ENCODE measurements around the gene WNT5A.

The WNT5A gene

DNA sequence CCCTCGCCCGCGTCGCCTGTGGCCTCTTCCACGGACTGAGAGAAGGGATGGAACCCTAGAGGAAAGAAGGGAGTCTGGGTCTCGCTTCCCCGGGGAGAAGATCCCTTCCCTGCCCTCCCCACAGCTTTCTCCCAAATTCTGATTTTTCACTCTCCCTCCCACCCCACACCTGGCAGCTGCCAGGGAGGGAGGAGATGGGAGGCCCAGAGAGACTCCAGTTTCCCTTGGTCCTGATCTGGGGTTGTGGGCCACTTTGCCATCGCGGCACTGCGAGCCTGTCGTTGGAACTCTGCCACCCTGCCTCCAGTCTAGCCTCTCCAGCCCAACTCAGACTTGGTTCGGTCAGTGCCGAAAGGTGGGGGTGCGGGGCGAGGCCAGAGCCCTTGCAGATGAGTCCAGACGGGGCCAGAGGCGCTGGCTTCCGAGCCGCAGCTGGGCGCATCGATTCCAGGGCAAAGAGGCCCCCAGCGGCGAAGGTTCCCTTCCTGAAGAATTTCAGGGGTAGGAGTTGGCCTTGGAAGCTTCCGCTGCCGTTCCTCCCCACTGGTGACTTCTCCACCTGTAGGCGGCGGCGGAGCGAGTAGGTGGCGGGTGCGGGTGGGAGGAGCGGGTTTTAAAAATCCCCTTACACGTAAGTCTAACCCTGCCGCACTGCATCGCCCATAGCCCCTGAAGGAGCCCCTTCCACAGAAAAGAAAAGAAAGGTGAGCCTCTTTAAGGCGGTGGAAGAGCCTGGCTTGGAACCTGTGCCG lies 5.2 kb downstream of the WNT5A start:
- DNase-seq (ENCODE audit: low read depth in 2 of 2): no peak

DNA sequence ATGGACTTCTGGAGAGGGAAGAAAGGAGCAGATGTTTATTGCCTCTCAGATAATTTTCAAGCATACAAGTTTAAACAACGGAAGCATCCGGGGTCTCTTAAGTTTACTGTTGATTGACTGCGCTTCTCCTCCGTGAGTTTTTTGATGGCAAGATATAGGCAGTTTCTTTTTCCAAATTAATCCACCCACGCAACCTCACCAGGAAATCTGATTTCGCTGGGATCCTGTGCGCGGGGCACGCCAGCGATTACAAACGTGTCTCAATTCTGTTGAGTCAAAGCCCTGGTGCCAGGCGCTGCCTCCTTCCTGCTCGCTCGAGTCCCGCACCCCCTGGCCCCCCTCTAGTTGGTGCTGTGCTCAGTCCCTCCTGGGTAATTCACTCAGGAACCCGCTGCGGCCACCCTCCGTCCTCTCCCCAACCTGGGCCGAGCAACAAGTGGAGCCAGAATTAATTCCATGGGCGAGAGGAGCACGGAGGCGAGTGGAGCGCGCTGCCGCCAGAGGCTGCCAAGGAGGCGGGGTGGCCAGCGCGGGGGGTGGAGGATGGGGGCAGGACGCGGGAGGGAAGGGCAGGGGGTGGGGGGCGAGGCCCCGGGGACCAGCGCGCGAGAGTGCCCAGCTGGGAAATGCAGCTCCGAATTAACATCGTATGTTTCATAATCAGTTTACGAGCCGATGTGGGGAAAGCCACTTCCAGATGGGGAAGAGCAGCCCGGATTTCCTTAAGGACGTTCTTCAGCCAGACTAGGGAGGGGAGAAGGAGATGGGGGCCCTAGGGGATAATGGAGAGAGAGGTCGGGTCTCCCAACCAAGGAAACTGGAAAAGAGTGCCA lies 6.0 kb downstream of the WNT5A start:
- no peak for DNase-seq (ENCODE audit: low read depth in 2 of 2)

DNA sequence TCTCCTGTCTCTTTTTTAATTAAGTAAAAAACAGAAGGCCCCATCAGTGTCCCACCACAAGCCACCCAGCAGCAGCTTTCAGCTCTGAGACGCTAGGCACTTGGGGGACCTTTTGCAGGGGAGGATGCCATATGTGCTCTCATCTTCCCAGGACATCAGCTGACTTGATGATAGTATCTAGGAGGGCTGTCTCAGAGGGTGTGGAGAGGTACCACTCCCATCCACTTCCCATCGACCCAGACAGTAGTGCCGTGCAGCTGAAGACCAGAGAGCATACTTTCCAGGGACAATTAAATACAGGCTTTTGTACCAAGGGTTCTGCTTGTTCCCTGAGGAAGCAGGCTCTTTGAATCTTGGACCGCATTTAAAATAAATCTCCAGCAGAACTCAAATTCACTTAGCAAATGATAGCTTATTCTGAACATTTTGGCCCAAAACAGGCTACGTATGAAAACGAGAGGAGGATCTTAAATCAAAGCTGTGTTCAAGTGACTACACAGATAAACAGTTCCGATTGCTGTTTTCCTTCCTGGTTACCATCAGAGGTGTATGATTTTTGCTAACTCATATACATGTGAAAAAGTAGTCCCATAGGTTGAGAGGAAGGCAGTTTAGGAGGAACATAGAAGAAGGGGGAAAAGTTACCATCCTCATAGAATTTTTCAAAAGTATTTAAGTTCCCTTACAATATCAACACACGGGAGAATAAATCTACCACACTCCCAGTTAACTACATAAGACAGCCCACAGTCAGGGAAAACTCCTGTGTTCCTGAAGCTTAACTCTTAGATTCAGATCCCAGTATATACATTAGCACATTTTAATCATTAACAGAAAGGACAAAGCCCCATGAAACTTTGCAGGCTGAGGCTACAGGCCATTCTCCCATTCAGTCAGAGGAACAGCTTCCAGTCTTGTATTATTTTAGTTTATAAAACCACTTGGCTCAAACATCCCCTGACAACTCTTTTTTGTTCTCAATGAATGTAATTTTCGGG lies 9.5 kb downstream of the WNT5A start:
- no peak for DNase-seq (ENCODE audit: low read depth in 2 of 2)

DNA sequence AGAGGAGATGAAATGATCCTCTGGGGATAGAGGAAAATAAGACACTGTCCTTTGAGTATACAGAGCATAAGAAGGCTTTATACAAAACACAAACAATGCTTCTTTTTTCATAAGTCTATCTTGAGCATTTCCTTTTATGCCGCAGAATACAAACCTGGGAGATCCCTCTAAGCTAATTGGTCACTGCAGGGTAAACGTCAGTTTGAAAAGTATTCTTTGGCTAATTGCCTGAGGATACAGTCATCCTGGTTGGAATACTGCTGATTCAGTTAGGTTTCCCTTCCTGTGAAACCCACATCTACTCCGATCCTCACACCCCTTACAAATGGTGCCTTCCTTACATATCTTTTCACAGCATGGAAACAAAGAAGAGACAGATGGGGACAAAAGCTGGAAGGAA lies 10.6 kb downstream of the WNT5A start:
- DNase-seq (ENCODE audit: low read depth in 2 of 2): no peak

DNA sequence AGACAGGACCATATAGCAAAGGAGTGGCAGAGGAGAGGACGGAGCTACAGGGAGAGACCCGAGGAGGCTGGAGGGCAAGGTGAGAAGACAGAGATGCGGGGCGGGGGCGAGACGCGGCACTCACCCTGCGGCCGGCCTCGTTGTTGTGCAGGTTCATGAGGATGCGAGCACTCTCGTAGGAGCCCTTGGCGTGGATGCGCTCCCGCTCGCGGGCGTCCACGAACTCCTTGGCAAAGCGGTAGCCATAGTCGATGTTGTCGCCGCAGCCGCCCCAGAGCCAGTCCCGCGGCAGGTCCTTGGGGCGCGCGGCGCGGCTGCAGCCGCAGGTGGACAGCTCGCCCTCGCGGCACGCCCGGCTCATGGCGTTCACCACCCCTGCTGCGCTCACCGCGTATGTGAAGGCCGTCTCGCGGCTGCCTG lies 12.9 kb downstream of the WNT5A start:
- DNase-seq (ENCODE audit: low read depth in 2 of 2): no peak

DNA sequence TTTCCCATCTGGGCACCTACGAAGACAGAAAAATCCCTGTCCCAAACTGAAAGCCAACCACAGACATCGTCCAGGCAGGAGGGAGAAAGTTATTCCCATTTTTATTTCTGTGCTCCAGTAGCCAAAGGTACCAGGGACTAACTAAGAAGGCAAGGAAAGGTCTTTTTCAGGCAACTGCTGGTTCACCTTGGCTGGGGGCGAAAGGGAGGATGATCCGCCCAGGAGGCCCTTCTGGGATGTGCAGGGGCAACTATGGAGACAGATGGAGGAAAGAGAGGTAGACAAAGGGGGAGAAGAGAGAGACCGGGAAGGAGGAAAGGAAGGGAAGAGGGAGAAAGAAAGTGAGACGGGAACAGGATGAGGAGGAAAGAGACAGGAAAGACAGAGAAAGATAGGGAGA lies 13.3 kb downstream of the WNT5A start:
- DNase-seq (ENCODE audit: low read depth in 2 of 2): no peak

DNA sequence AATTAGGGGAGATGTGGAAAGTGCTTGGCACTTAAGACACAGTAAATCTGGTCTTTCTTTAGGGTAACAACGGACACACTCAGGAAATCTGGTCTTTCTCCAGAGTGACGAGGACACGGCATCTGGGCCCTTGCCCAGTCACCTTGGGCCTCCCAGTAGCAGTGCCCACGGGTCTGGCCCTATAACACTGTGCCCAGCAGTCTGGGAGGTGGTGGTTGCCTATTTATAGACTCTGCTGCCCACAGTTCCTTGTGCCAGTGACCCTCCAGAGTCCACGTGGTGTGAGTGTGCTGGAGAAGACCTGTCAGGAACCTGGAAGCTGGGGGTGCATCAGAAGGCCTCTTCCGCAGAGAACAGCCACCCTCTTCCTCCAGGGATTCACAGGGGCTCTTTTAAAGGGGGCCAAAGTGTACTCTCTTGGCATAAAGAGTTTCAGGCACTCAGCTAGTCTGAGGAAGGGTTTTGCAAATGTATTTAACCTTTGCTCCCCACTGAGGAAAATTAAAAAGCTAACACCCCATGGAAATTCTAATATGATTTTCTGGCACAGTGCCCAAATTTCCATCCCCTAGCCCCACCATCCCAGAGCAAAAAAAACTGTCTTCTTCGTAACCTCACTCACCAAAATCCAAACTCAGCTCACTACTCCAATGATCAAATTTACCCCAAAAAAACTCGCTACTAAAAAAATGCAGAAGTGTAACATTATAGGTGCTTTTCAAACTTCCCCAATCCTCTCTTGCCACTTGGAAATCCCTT lies 15.4 kb downstream of the WNT5A start:
- DNase-seq (ENCODE audit: low read depth in 2 of 2): no peak

DNA sequence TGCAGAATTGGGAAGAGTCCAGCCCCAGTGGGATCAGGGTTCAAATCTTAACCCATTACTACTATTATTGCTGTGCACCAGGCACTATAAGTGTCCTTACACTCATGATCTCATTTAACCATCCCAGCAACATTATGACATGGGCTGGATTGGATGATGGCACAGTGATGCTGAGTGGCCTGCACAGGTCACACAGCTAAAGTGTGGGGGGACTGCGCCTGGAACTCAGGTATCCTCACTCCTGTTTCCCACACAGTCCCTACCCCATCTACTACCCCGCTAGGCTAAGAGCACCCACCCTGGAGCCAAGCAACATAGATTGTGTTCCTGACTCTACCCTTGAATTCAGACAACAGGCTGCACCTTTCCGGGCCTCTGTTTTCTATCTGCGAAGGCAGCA lies 16.0 kb downstream of the WNT5A start:
- no peak for DNase-seq (ENCODE audit: low read depth in 2 of 2)

DNA sequence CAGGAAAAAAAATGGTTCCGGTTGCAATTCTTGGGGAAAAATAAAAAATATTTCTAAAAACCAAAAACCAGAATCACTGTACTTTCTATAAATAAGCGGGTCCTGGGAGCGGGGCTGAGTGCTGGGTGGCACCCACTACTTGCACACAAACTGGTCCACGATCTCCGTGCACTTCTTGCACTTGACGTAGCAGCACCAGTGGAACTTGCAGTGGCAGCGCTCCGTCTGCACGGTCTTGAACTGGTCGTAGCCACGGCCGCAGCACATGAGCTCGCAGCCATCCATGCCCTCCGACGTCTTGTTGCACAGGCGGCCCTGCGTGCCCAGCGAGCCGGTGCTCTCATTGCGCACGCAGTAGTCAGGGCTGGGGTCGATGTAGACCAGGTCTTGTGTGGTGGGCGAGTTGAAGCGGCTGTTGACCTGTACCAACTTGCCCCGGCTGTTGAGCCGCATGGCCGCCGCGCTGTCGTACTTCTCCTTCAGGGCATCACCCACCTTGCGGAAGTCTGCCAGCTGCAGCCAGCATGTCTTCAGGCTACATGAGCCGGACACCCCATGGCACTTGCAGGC lies 17.1 kb downstream of the WNT5A start:
- DNase-seq (ENCODE audit: low read depth in 2 of 2): no peak

DNA sequence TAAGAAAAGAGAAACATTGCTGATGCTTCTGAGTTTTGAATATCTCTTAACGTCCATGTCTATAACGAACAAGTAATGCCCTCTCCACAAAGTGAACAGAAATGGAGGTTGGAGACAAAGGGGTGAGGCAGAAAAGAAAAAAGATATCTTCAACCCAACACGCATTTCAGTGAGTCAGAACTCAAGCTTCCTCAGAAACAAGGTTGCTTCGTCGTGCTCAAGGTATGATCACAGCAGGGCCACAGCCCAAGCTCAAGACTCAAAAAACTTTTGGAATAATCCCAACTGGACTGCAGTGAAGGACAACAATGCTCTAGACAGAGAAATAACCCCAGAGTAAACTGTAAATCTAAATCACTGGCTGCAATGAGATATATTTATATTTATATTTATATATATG lies 18.9 kb downstream of the WNT5A start:
- DNase-seq (ENCODE audit: low read depth in 2 of 2): no peak

DNA sequence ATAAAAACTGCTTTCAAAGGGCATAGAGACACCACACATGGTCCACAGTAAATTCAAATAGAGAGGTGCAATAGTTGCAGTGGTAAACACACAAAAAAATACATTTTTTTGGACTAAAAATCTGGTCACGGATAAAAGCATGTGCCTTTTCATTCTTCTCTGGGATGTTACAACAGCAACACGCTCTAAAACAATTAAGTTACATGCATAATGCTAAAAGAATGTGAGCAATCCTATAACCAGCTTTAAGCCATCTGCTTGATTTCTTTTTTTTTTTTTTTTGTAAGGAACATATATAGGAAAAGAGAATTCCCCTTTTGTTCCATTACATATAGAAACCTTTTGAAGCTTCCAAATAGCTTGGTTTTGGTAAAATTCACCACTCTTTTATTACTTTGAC lies 20.0 kb downstream of the WNT5A start:
- DNase-seq (ENCODE audit: low read depth in 2 of 2): no peak

DNA sequence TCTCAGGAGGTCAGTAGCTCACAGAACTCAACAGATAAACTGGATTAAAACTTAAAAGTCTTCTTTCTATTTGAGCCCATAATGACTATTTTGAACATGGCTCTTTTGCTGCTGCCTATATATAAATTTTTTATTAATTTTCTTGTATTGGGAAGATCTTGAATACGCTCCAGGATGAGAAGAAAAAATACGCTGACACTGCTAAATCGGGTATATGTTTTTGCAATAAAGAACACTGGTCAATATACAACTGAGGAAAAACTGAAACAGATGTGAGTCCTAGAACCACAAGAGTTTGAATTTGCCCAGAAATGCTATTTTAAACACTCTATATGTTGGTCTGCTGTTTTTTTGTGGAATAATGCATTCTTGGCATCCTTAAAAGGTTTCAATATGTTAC lies 20.6 kb downstream of the WNT5A start:
- no peak for DNase-seq (ENCODE audit: low read depth in 2 of 2)

DNA sequence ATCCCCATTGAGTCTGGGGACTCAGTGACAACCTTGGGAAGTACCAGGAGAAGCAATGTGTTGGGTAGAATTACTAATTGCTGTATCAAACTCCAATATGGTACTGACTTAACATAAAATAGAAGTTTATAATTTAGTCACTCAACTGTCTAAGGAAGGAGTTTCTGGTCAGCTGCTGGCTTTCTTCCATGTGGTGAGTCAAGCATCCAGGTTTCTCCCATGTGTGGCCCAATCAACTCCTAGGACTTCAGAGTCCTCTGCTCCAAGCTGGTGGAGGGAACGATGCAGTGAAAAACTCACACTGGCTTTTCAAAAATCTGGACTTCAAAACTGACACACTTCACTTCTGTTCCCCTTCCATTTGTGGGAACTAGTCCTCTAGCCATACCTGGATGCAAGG lies 25.2 kb downstream of the WNT5A start:
- no peak for DNase-seq (ENCODE audit: low read depth in 2 of 2)

DNA sequence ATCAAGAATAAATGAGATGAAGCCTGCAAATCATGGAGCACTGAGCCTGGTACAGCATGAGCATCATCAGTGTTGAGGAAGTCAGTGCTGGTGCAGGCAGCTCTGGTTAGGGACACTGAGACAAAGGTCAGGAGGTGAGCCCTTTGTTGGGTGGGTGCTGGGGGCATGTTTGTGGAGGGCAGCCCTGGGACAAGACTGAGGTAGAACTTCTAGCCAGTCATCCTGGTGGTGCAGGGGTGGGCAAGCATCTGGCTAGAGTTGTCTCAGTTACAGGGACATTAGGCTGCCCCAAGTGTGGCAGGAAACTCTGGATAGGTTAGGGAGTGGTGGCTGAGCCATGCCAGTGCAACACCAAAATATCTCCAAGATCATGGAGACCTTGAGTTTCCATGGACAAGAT lies 27.3 kb downstream of the WNT5A start:
- no peak for DNase-seq (ENCODE audit: low read depth in 2 of 2)

DNA sequence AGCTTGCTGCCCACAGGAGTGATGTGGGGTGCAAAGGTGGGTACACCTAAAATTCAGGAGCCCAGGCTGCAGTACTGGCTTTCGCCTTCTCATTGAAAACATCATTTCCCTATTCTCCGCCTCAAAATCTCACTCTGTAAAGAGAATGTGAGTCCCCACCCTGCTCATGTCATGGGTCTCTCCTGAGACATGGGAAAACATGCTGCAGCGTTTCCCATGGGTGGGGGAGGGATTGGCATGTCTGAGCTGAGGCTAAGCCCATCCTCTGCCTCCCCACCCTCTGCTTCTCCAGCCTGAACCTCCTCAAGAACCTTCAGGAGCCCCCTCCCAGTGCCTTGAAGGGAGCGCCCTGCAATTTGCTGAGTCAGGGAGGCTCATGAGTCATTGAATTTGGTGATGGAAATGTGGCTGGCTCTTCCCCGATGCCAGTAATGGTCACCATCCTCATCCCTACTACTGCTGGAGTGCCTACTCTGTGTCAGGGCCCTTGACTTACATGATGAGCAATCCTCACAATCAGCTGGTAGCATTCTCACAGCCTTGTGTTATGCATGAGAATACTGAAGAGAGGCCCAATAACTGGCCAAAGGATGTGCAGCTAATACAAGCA lies 28.8 kb downstream of the WNT5A start:
- no peak for DNase-seq (ENCODE audit: low read depth in 2 of 2)

DNA sequence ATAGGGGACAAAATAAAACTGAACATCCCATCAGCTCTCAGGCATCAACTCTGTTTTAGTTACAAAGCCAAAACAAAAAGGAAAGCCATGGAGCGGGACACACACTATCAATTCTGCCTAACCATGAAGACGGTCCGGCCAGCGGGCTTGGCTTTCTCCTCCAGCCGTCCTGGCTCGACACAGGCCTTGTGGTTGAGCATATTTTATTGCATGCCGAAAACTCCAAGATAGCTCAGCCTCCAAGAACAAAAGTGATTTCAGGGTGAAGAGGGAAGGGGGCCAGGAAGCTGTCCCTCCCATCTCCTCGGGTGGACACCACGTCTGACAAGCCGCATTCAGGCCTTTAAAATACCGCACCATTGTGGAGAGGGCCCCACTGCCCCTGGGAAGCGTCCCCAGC lies 31.2 kb downstream of the WNT5A start:
- DNase-seq (ENCODE audit: low read depth in 2 of 2): no peak

DNA sequence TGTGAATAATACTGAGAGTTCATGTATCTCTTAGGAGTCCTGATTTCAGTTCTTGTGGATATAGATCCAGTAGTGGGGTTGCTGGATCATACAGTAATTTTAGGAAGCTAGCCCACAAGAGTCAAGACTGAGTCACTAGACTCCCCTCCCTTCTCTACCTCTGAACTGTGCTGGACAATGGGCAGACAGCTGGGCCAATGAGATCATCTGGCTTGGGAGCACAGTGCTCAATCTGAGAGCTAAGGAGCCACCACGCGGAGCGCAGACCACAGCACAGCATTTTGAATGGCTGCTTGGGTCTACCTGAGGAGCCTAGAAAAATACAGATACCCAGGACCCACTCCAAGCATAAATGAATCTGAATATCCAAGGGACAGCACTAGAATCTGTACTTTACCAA lies 32.5 kb downstream of the WNT5A start:
- no peak for DNase-seq (ENCODE audit: low read depth in 2 of 2)

DNA sequence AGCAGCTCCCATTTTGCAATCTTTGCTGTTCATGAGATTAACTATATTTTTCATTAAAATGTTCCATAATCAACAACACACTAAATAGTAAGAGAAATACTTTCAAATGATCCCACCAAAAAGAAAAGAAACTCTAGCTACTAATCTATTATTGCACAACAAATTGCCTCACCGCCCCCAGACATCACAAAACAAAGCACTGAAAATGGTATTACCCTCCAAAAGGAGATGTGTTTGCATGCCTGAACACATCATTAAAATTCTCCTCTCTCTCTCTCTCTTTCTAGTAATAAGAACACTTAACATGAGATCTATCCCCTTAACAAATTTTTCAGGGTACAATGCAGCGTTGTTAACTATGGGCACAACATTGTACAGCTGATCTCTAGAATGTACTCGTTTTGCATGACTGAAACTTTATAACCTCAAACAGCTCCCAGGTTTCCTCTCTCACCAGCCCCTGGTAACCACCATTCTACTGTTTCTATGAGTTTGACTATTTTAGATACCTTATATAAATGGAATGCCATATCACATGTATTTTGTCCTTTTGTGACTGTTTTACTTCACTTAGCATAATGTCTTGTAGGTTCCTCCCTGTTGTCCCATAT lies 33.1 kb downstream of the WNT5A start:
- DNase-seq (ENCODE audit: low read depth in 2 of 2): no peak

DNA sequence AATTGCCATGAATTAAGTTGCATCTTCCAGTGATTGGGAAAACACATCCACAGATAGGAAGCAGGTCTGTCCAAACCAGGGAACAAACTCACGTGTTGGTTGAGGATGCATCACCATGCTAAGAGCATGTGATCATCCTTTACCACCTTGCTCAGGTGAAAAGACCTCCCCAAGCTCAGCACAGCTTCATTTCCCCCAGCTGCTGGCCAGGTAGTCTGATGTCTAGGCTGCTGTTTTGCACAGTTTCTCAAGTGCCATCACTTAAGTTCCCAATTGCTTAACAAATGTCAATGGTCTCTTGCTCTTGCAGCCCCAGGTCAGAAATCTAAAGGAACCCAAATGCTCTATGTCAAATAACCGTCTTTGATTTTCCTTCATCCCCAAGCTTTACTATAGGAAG lies 34.2 kb downstream of the WNT5A start:
- no peak for DNase-seq (ENCODE audit: low read depth in 2 of 2)

DNA sequence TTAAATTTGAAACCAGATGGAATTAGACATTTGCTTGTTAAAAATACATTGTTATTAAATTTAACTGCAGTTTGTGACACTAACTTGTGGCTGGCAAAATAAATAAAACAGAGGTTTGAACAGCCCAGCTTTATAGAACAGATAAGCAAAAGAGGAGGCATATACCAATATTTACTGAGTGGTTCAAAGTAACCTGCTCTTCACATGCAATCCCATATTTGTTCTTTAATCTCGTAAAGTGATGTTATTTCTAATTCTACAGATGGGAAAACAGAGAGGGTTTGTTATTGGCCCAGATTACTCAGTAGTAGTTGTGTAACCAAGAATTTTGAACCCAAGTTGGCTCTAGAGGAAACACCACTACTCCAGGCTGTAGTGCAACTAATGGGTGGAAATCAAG lies 37.6 kb downstream of the WNT5A start:
- DNase-seq (ENCODE audit: low read depth in 2 of 2): no peak
